SU-DHL-6 (cell line): Measurements from ENCODE around the gene TTBK1.

Experiments used
- H2AFZ ChIP-seq: fragments of 200-600 bp; sonication (generic); 2 replicates; pipeline ENCODE4 v1.6.1; 2014; ENCODE audit warnings: low read depth, mild to moderate bottlenecking, moderate library complexity, mixed read lengths, antibody characterized with exemption, low read length; ENCODE audit not compliant: severe bottlenecking
- H3F3A ChIP-seq: fragments of 200-600 bp; shearing (Covaris generic); 2 replicates; pipeline ENCODE4 v1.6.0; 2016; ENCODE audit warnings: antibody characterized with exemption, mild to moderate bottlenecking; ENCODE audit not compliant: insufficient read depth
- H3K27ac ChIP-seq: fragments of 200-600 bp; sonication (generic); 2 replicates; pipeline ENCODE4 v1.5.1; 2016; ENCODE audit warnings: low read depth, mild to moderate bottlenecking, low read length, moderate library complexity, mixed read lengths
- H3K27me3 ChIP-seq: fragments of 200-600 bp; sonication (generic), shearing (Covaris generic); 2 replicates; pipeline ENCODE4 v1.6.0; 2014; ENCODE audit warnings: mild to moderate bottlenecking, low read length
- H3K36me3 ChIP-seq: fragments of 200-600 bp; sonication (generic); 2 replicates; pipeline ENCODE4 v1.6.1; 2014; ENCODE audit warnings: mild to moderate bottlenecking, low read length, mixed read lengths
- H3K4me2 ChIP-seq: fragments of 300-600, 200-600 bp; shearing (Covaris generic), sonication (generic); 2 replicates; pipeline ENCODE4 v1.6.0; 2014; ENCODE audit warnings: low read length, low read depth, mild to moderate bottlenecking; ENCODE audit not compliant: poor library complexity, severe bottlenecking
- H3K4me3 ChIP-seq: fragments of 200-600 bp; sonication (generic); 2 replicates; pipeline ENCODE4 v1.5.1; 2014; ENCODE audit warnings: antibody characterized with exemption, low read length, mild to moderate bottlenecking, mixed read lengths; ENCODE audit not compliant: insufficient read depth, poor library complexity, severe bottlenecking
- H3K79me2 ChIP-seq: fragments of 200-600 bp; sonication (generic); 2 replicates; pipeline ENCODE4 v1.6.1; 2014; ENCODE audit warnings: mild to moderate bottlenecking, low read length, moderate library complexity; ENCODE audit not compliant: insufficient read depth
- H3K9ac ChIP-seq: fragments of 200-600 bp; sonication (generic); 2 replicates; pipeline ENCODE4 v1.7.0; 2014; ENCODE audit warnings: mild to moderate bottlenecking, low read length
- H3K9me2 ChIP-seq: fragments of 200-600 bp; sonication (generic); replicated peaks from 2 replicates; pipeline ENCODE4 v1.6.1; 2014; ENCODE audit warnings: low read length; ENCODE audit not compliant: insufficient read depth
- H3K9me3 ChIP-seq: fragments of 200-600 bp; sonication (generic); 2 replicates; pipeline ENCODE4 v1.6.1; 2014; ENCODE audit warnings: low read length, mixed read lengths; ENCODE audit not compliant: insufficient read depth
- H4K20me1 ChIP-seq: fragments of 200-600 bp; sonication (generic); 2 replicates; pipeline ENCODE4 v1.6.1; 2014; ENCODE audit warnings: low read depth, mild to moderate bottlenecking, antibody characterized with exemption, low read length, moderate library complexity, mixed read lengths
- EZH2phosphoT487 ChIP-seq: fragments of 200-600 bp; sonication (generic), shearing (Covaris generic); conservative IDR thresholded peaks from 2 replicates; pipeline ENCODE4 v1.6.1; 2018; ENCODE audit warnings: mild to moderate bottlenecking, antibody characterized with exemption, low read length, moderate library complexity, mixed read lengths
- TF ChIP-seq, protein P1 (sequence below): fragments of 200-600 bp; sonication (generic); IDR thresholded peaks from one replicate; pipeline ENCODE4 v1.5.1; 2017; ENCODE audit warnings: antibody characterized with exemption, mild to moderate bottlenecking, low read length, moderate library complexity; ENCODE audit not compliant: insufficient read depth, poor library complexity, severe bottlenecking

The TTBK1 gene

DNA sequence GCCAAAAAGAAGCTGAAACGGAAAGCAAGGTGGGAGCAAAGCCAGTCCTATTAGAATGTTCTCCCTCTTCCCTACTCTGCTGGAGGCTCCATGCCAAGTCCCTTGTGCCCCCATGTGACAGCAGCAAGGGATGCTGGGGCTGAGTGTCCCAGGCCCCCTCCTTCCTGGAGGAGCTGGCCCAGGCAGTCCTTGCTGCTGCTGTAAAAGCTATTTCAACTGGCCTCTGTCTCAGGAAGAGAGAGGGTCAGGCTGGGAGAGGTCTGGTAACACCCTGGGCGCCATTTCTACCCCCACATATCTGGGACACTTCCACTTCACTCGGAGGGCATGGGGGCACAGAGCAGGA is 25.0 kb downstream of the TTBK1 start:
- no peaks in the 10 kb centered on the region; the same call in 1 of the 2 replicates for H3F3A ChIP-seq
- H3K27ac ChIP-seq = no peak overlapping the region
- H3K4me3 ChIP-seq = no peak overlapping the region
- no peaks in the 10 kb centered on the region for H3K36me3 ChIP-seq
- H3K27me3 ChIP-seq = no peaks in the 10 kb centered on the region
- H3K9me3 ChIP-seq = no peaks in the 10 kb centered on the region
- H3K9ac ChIP-seq = no peak overlapping the region
- TF ChIP-seq, protein P1, sequence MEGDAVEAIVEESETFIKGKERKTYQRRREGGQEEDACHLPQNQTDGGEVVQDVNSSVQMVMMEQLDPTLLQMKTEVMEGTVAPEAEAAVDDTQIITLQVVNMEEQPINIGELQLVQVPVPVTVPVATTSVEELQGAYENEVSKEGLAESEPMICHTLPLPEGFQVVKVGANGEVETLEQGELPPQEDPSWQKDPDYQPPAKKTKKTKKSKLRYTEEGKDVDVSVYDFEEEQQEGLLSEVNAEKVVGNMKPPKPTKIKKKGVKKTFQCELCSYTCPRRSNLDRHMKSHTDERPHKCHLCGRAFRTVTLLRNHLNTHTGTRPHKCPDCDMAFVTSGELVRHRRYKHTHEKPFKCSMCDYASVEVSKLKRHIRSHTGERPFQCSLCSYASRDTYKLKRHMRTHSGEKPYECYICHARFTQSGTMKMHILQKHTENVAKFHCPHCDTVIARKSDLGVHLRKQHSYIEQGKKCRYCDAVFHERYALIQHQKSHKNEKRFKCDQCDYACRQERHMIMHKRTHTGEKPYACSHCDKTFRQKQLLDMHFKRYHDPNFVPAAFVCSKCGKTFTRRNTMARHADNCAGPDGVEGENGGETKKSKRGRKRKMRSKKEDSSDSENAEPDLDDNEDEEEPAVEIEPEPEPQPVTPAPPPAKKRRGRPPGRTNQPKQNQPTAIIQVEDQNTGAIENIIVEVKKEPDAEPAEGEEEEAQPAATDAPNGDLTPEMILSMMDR = no peak
- no peak for TF ChIP-seq EZH2phosphoT487
- H2AFZ ChIP-seq = no peak overlapping the region
- no peak overlapping the region for H3K4me2 ChIP-seq
- no peaks in the 10 kb centered on the region for H3K79me2 ChIP-seq
- H4K20me1 ChIP-seq = no peaks in the 10 kb centered on the region
- no peaks in the 10 kb centered on the region for H3K9me2 ChIP-seq

DNA sequence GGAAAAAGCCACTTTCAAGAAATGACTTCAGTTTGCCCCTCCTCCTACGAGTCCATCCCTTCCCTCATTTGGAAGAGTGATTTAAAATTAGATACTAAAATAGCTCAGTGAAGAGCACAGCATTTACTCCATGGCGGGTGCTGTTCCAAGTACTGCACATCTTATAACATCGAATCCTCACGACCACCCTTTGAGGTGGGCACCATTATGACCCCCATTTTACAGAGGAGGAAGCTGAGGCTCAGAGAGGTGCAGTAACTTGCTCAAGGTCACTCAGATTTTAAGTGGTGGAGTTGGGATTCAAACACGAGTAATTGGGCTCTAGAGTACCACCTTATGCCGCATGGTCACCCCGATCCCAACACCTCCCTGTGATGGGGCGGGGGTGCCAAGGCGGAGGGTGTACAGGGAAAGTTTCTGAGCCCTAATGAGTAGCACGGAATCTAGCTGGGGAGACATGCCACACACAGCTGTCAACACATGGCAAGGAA is 25.5 kb downstream of the TTBK1 start:
- Histone ChIP-seq H3K4me3 (no peak overlapping the region), H3K9ac (no peak overlapping the region), H3K27me3 (no peaks in the 10 kb centered on the region), H3K36me3 (no peaks in the 10 kb centered on the region), H3K9me2 (no peaks in the 10 kb centered on the region), H2AFZ (no peak overlapping the region), H3F3A (no peaks in the 10 kb centered on the region; the same call in 1 of the 2 replicates), H4K20me1 (no peaks in the 10 kb centered on the region), H3K27ac (no peak overlapping the region), H3K4me2 (peak overlapping the region; percentile 42), H3K79me2 (no peaks in the 10 kb centered on the region), H3K9me3 (no peaks in the 10 kb centered on the region)
- TF ChIP-seq, protein P1 = no peak

DNA sequence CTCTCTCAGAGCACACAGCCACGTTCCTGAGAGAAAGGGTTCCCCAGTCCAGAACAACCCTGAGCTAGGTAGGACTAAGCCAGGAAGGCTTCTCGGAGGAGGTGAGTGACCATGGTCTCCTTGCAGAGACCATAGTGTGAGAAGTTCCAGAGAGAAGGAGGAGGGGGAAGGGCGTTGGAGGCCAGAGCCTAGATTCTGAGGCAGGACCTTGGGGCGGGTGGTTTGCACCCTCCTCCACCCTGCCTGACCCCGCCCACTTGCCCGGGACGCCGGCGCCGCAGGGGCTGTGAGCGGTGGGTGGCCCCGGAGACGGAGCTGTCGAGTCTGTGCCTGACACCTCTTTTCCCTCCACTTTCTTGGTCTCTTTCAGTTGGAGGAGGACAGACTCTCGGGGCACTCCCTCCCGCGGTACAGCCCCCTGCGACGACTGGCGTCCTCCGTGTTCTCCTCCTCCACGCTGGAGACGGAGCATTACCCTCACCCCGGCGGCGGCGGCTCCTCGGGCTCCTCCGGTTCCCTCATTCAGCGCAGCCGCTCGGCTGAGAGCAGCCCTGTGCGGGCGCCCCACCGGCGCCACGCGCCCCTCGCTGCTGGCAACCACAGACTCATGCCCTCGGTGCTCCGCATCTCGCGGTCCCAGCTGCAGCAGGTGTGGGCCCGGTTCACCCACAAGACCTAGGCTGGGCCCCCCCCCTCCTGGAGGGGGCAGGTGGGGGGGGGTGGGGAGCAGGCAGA is 26.2 kb downstream of the TTBK1 start:
- no peaks in the 10 kb centered on the region for H3K9me2 ChIP-seq
- H3F3A ChIP-seq = no peaks in the 10 kb centered on the region; the same call in 1 of the 2 replicates
- H2AFZ ChIP-seq = peak overlapping the region; percentile 42
- no peaks in the 10 kb centered on the region for H3K79me2 ChIP-seq
- no peak overlapping the region for H3K27ac ChIP-seq
- H3K9me3 ChIP-seq = no peaks in the 10 kb centered on the region
- TF ChIP-seq, protein P1 = no peak
- no peak for TF ChIP-seq EZH2phosphoT487
- H3K4me3 ChIP-seq = no peak overlapping the region
- H3K4me2 ChIP-seq = peak overlapping the region; percentile 42
- no peaks in the 10 kb centered on the region for H4K20me1 ChIP-seq
- H3K36me3 ChIP-seq = no peaks in the 10 kb centered on the region
- no peaks in the 10 kb centered on the region for H3K27me3 ChIP-seq
- peak overlapping the region; percentile 11 for H3K9ac ChIP-seq
